NCI-H2227 (cell line): Measurements from ENCODE around the gene SCGB3A1.

Experiments used
- DNase-seq: peaks from one replicate; lab custom pipeline; 2025; ENCODE audit not compliant: unreplicated experiment; lab: John Stamatoyannopoulos, UW

Gene SCGB3A1

GRCh38 chr5:180591311-180591887 lies at the start of gene SCGB3A1:
TSS of gene SCGB3A1 (minus strand) at chr5:180591499. CDS start at chr5:180591462, 37 bp downstream.
- no peak for DNase-seq

GRCh38 chr5:180640611-180640860 lies 49.2 kb upstream of the SCGB3A1 start:
- no peak for DNase-seq

- no peak for DNase-seq
Observed at GRCh38 chr5:180639741-180640610, 48.7 kb upstream of the SCGB3A1 start.

- no peak for DNase-seq
Observed at GRCh38 chr5:180639287-180639686, 48.0 kb upstream of the SCGB3A1 start.

- no peak for DNase-seq
Observed at GRCh38 chr5:180637962-180638680, 46.8 kb upstream of the SCGB3A1 start.

GRCh38 chr5:180636403-180637075 lies 45.2 kb upstream of the SCGB3A1 start:
- DNase-seq = no peak

GRCh38 chr5:180636016-180636402 lies 44.7 kb upstream of the SCGB3A1 start:
- DNase-seq = no peak

GRCh38 chr5:180633283-180634177 lies 42.2 kb upstream of the SCGB3A1 start:
- DNase-seq = no peak

GRCh38 chr5:180632768-180633167 lies 41.5 kb upstream of the SCGB3A1 start:
- no peak for DNase-seq

- no peak for DNase-seq
Observed at GRCh38 chr5:180631549-180632383, 40.5 kb upstream of the SCGB3A1 start.

- no peak for DNase-seq
Observed at GRCh38 chr5:180630426-180630825, 39.1 kb upstream of the SCGB3A1 start.

- no peak for DNase-seq
Observed at GRCh38 chr5:180629831-180630382, 38.6 kb upstream of the SCGB3A1 start.

- DNase-seq = no peak
Observed at GRCh38 chr5:180628827-180629750, 37.8 kb upstream of the SCGB3A1 start.

GRCh38 chr5:180628211-180628610 lies 36.9 kb upstream of the SCGB3A1 start:
- no peak for DNase-seq

- DNase-seq = no peak
Observed at GRCh38 chr5:180627386-180628120, 36.3 kb upstream of the SCGB3A1 start.

GRCh38 chr5:180626661-180627385 lies 35.5 kb upstream of the SCGB3A1 start:
- no peak for DNase-seq
